Trophoblast cell (in vitro differentiated cells and primary cell): ENCODE measurements around the gene PLA2G12B.

ENCODE experiments used
- DNase-seq, 2 donors: peaks; one replicate each; pipeline ENCODE4 v3.0.0-alpha.2; 2016
- H2AFZ ChIP-seq: 2 replicates; pipeline ENCODE4 v1.6.1; 2013; ENCODE audit warnings: low read length, moderate library complexity, mild to moderate bottlenecking; ENCODE audit not compliant: insufficient read depth, poor library complexity
- H2AK5ac ChIP-seq: 2 replicates; pipeline ENCODE4 v1.6.1; 2013; ENCODE audit warnings: mild to moderate bottlenecking, low read length
- H2BK120ac ChIP-seq: 2 replicates; pipeline ENCODE4 v1.6.1; 2013; ENCODE audit warnings: low read length, mild to moderate bottlenecking, moderate library complexity; ENCODE audit not compliant: insufficient read depth, poor library complexity
- H2BK12ac ChIP-seq: 2 replicates; pipeline ENCODE4 v1.6.1; 2013; ENCODE audit warnings: mild to moderate bottlenecking, low read length, moderate library complexity
- H2BK5ac ChIP-seq: 2 replicates; pipeline ENCODE4 v1.6.1; 2013; ENCODE audit warnings: low read length, low read depth, moderate library complexity, mild to moderate bottlenecking; ENCODE audit not compliant: poor library complexity
- H3K14ac ChIP-seq: 2 replicates; pipeline ENCODE4 v1.6.1; 2013; ENCODE audit warnings: mild to moderate bottlenecking, low read length
- H3K18ac ChIP-seq: 2 replicates; pipeline ENCODE4 v1.6.1; 2013; ENCODE audit warnings: mild to moderate bottlenecking, low read length
- H3K23ac ChIP-seq: 2 replicates; pipeline ENCODE4 v1.6.1; 2013; ENCODE audit warnings: low read length
- H3K27ac ChIP-seq: 2 replicates; pipeline ENCODE4 v1.5.1; 2013; ENCODE audit warnings: low read depth, mild to moderate bottlenecking, inconsistent platforms, low read length, moderate library complexity
- H3K27me3 ChIP-seq: 2 replicates; pipeline ENCODE4 v1.6.1; 2013; ENCODE audit warnings: inconsistent platforms, mild to moderate bottlenecking, low read length, moderate library complexity; ENCODE audit not compliant: insufficient read depth
- H3K36me3 ChIP-seq, 2 experiments: 1 replicate in 1 of 2; 2 replicates in 1 of 2; pipeline ENCODE4 v1.6.1; 2013; ENCODE audit warnings: low read length in 2 of 2, mild to moderate bottlenecking in 2 of 2, moderate library complexity in 1 of 2; ENCODE audit not compliant: insufficient read depth in 2 of 2, control insufficient read depth in 1 of 2
- H3K4ac ChIP-seq: 2 replicates; pipeline ENCODE4 v1.6.1; 2013; ENCODE audit warnings: low read depth, mild to moderate bottlenecking, low read length, moderate library complexity
- H3K4me1 ChIP-seq, 2 experiments: 1 replicate in 1 of 2; 2 replicates in 1 of 2; pipeline ENCODE4 v1.6.1; 2013; ENCODE audit warnings: low read length in 2 of 2, mild to moderate bottlenecking in 2 of 2, moderate library complexity in 1 of 2; ENCODE audit not compliant: insufficient read depth in 2 of 2, control insufficient read depth in 1 of 2
- H3K4me2 ChIP-seq: 2 replicates; pipeline ENCODE4 v1.6.1; 2013; ENCODE audit warnings: inconsistent platforms, mild to moderate bottlenecking, low read length, moderate library complexity
- H3K4me3 ChIP-seq: 2 replicates; pipeline ENCODE4 v1.5.1; 2013; ENCODE audit warnings: mild to moderate bottlenecking, low read depth, low read length, inconsistent platforms
- H3K79me1 ChIP-seq: one replicate; pipeline ENCODE4 v1.6.1; 2013; ENCODE audit warnings: low read length
- H3K79me2 ChIP-seq: 2 replicates; pipeline ENCODE4 v1.6.1; 2013; ENCODE audit warnings: low read length, mild to moderate bottlenecking; ENCODE audit not compliant: control insufficient read depth, insufficient read depth, poor library complexity
- H3K9ac ChIP-seq: 2 replicates; pipeline ENCODE4 v1.6.1; 2013; ENCODE audit warnings: mild to moderate bottlenecking, low read length
- H3K9me3 ChIP-seq: 2 replicates; pipeline ENCODE4 v1.6.1; 2013; ENCODE audit warnings: low read depth, mild to moderate bottlenecking, control low read depth, inconsistent platforms, low read length; ENCODE audit not compliant: insufficient read depth
- H4K12ac ChIP-seq: 2 replicates; pipeline ENCODE4 v1.6.1; 2013; ENCODE audit warnings: low read depth, mild to moderate bottlenecking, low read length, moderate library complexity
- H4K8ac ChIP-seq: 2 replicates; pipeline ENCODE4 v1.6.1; 2013; ENCODE audit warnings: low read depth, mild to moderate bottlenecking, low read length, moderate library complexity
- H4K91ac ChIP-seq: one replicate; pipeline ENCODE4 v1.6.1; 2013; ENCODE audit warnings: low read depth, mild to moderate bottlenecking, low read length, moderate library complexity
- WGBS: extraction: QIAGEN DNeasy Blood & Tissue Kit; methylation state at CpG from one replicate; pipeline ENCODE4 v1.1.7; 2013; ENCODE audit warnings: missing lambda C conversion rate; ENCODE audit not compliant: insufficient read length, insufficient coverage; ENCODE audit errors: extremely low coverage; 5-methylcytosine and 5-hydroxymethylcytosine counted together

The PLA2G12B gene

GRCh38 chr10:72943498-72944234 lies 10.9 kb downstream of the PLA2G12B start:
- no peak overlapping the region for H2BK12ac ChIP-seq
- no CpG with 5 or more reads among the region's 2 CpGs for WGBS
- H2BK5ac ChIP-seq, result no peak overlapping the region
- no peak overlapping the region for H4K12ac ChIP-seq
- H2BK120ac ChIP-seq, result no peak overlapping the region
- no peak overlapping the region for H4K8ac ChIP-seq
- H3K4me3 ChIP-seq, result no peak overlapping the region
- H3K9ac ChIP-seq, result no peak overlapping the region
- H3K79me1 ChIP-seq, result no peaks in the 10 kb centered on the region
- DNase-seq, result no peak
- H3K9me3 ChIP-seq, result no peaks in the 10 kb centered on the region
- no peaks in the 10 kb centered on the region for H3K36me3 ChIP-seq
- no peaks in the 10 kb centered on the region for H3K27me3 ChIP-seq
- no peak overlapping the region for H3K18ac ChIP-seq
- no peaks in the 10 kb centered on the region for H3K79me2 ChIP-seq
- H3K4me1 ChIP-seq, result no peaks in the 10 kb centered on the region
- no peak overlapping the region for H4K91ac ChIP-seq
- H2AFZ ChIP-seq, result no peak overlapping the region
- no peak overlapping the region for H3K14ac ChIP-seq
- no peak overlapping the region for H2AK5ac ChIP-seq
- no peak overlapping the region for H3K23ac ChIP-seq
- H3K27ac ChIP-seq, result no peak overlapping the region
- no peak overlapping the region for H3K4ac ChIP-seq
- no peak overlapping the region for H3K4me2 ChIP-seq

- no peaks in the 10 kb centered on the region for H3K9me3 ChIP-seq
- H2BK120ac ChIP-seq, result no peak overlapping the region
- H3K23ac ChIP-seq, result no peak overlapping the region
- DNase-seq, result peak in 1 of 2 donors; percentile 25
- no peak overlapping the region for H2AK5ac ChIP-seq
- H3K79me2 ChIP-seq, result no peaks in the 10 kb centered on the region
- no peak overlapping the region for H3K18ac ChIP-seq
- no peak overlapping the region for H2BK12ac ChIP-seq
- H3K9ac ChIP-seq, result no peak overlapping the region
- H3K27ac ChIP-seq, result no peak overlapping the region
- no peaks in the 10 kb centered on the region for H3K27me3 ChIP-seq
- H4K12ac ChIP-seq, result no peak overlapping the region
- no peaks in the 10 kb centered on the region for H3K4me1 ChIP-seq
- no CpG with 5 or more reads among the region's 6 CpGs for WGBS
- no peak overlapping the region for H3K4me3 ChIP-seq
- H2AFZ ChIP-seq, result no peak overlapping the region
- no peak overlapping the region for H3K14ac ChIP-seq
- no peak overlapping the region for H3K4me2 ChIP-seq
- H2BK5ac ChIP-seq, result no peak overlapping the region
- H3K4ac ChIP-seq, result no peak overlapping the region
- no peaks in the 10 kb centered on the region for H3K79me1 ChIP-seq
- no peak overlapping the region for H4K91ac ChIP-seq
- H3K36me3 ChIP-seq, result no peaks in the 10 kb centered on the region
- no peak overlapping the region for H4K8ac ChIP-seq
Measured at GRCh38 chr10:72935361-72935760, 19.2 kb downstream of the PLA2G12B start.

GRCh38 chr10:72932259-72933015 lies 22.2 kb downstream of the PLA2G12B start:
- no peak overlapping the region for H4K8ac ChIP-seq
- H4K91ac ChIP-seq, result no peak overlapping the region
- no peak overlapping the region for H3K4ac ChIP-seq
- no peak overlapping the region for H3K23ac ChIP-seq
- no peak overlapping the region for H3K4me3 ChIP-seq
- DNase-seq, result no peak
- H3K27me3 ChIP-seq, result no peaks in the 10 kb centered on the region
- H3K27ac ChIP-seq, result no peak overlapping the region
- no CpG with 5 or more reads among the region's 20 CpGs for WGBS
- H2BK120ac ChIP-seq, result no peak overlapping the region
- no peaks in the 10 kb centered on the region for H3K9me3 ChIP-seq
- H2AFZ ChIP-seq, result no peak overlapping the region
- no peak overlapping the region for H3K9ac ChIP-seq
- no peak overlapping the region for H2BK5ac ChIP-seq
- no peak overlapping the region for H3K4me2 ChIP-seq
- H3K14ac ChIP-seq, result no peak overlapping the region
- no peaks in the 10 kb centered on the region for H3K79me1 ChIP-seq
- H2AK5ac ChIP-seq, result no peak overlapping the region
- no peak overlapping the region for H3K18ac ChIP-seq
- H3K36me3 ChIP-seq, result no peaks in the 10 kb centered on the region
- H2BK12ac ChIP-seq, result no peak overlapping the region
- H4K12ac ChIP-seq, result no peak overlapping the region
- H3K79me2 ChIP-seq, result no peaks in the 10 kb centered on the region
- no peaks in the 10 kb centered on the region for H3K4me1 ChIP-seq

- Histone ChIP-seq H2AK5ac (no peak overlapping the region), H3K27ac (no peak overlapping the region), H4K8ac (no peak overlapping the region), H3K18ac (no peak overlapping the region), H2BK12ac (no peak overlapping the region), H3K9ac (no peak overlapping the region), H4K91ac (no peak overlapping the region), H2BK120ac (no peak overlapping the region), H3K79me2 (no peaks in the 10 kb centered on the region), H3K4me3 (no peak overlapping the region), H3K36me3 (no peaks in the 10 kb centered on the region), H3K4me1 (no peaks in the 10 kb centered on the region), H3K79me1 (no peaks in the 10 kb centered on the region), H4K12ac (no peak overlapping the region), H2AFZ (no peak overlapping the region), H3K4ac (no peak overlapping the region), H2BK5ac (no peak overlapping the region), H3K4me2 (no peak overlapping the region), H3K9me3 (no peaks in the 10 kb centered on the region), H3K27me3 (no peaks in the 10 kb centered on the region), H3K23ac (no peak overlapping the region), H3K14ac (no peak overlapping the region)
- no peak for DNase-seq
- WGBS, result no CpG with 5 or more reads among the region's 2 CpGs
Measured at GRCh38 chr10:72930276-72930675, 24.3 kb downstream of the PLA2G12B start.
